HG03280 (cell line): ENCODE results near the gene EFNB3.

Source experiments
- ATAC-seq: cut with Tn5 transposase; IDR thresholded peaks from one replicate; pipeline ENCODE4 v1.9.1; 2021; ENCODE audit warnings: mild to moderate bottlenecking, moderate library complexity; ENCODE audit not compliant: unreplicated experiment

Gene EFNB3

DNA sequence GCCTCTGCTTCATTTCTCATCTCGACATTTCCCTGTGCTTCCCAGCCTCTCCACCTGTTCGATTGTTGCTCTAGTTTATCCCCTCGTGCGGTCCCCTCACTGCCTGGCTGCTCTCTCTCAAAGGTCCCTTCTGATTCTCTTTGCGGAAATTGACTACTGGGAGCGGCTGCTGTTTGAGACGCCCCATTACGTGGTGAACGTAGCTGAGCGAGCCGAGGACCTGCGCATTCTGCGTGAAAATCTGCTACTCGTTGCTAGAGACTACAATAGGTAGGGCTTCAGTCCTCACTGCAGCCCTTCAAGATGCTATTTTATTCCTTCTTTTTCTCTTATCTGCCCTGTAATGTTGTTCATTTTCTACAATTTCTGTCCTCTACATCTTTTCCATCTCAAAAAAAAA lies 52.0 kb downstream of the EFNB3 start:
- ATAC-seq = no peak
